RWPE1 (cell line): Measurements from ENCODE around the gene TTC5.
"Not testable (repeated sequence)": the region's sequence is repeated elsewhere in the genome, so short reads cannot be mapped to it uniquely, and the experiment has no call there.

Source experiments
- CTCF ChIA-PET: fragments of 350-600 bp; sonication (Branson Sonifier 250); formaldehyde crosslinking; extraction: SDS; loops from one replicate; lab custom pipeline; 2021; lab: Yijun Ruan, JAX
- POLR2A ChIA-PET: fragments of 400-600 bp; formaldehyde crosslinking; extraction: SDS; loops from one replicate; lab custom pipeline; 2020; ENCODE audit warnings: antibody characterized with exemption; ENCODE audit not compliant: low non-redundant PET; lab: Yijun Ruan, JAX
- DNase-seq: peaks from one replicate; pipeline ENCODE4 v3.0.0; 2012; ENCODE audit warnings: low spot score
- H3K27ac ChIP-seq: fragments of 450-650 bp; 2 replicates; pipeline ENCODE4 v1.5.1; 2017
- CTCF ChIP-seq: fragments of 450-650 bp; conservative IDR thresholded peaks from 2 replicates; pipeline ENCODE4 v1.5.1; 2017; ENCODE audit warnings: low read depth, mild to moderate bottlenecking

TTC5 gene

GRCh38 chr14:20343862-20344220 lies 38.1 kb upstream of the TTC5 start:
- no peak for TF ChIP-seq CTCF
- no peak for DNase-seq
- ChIA-PET CTCF (interaction anchor here (0.7 to 2.7 kb wide), 2 partner anchors 16 to 39 kb away, joined by 3 to 15 read pairs; no protein-coding TSS in a partner anchor), POLR2A (interaction anchor here (0.8 to 1.7 kb wide), 4 partner anchors 12 to 118 kb away, joined by 3 to 8 read pairs (median 6); partner anchors contain the start of genes APEX1, OSGEP and PIP4P1)
- H3K27ac ChIP-seq: peak overlapping the region; percentile 98

DNA sequence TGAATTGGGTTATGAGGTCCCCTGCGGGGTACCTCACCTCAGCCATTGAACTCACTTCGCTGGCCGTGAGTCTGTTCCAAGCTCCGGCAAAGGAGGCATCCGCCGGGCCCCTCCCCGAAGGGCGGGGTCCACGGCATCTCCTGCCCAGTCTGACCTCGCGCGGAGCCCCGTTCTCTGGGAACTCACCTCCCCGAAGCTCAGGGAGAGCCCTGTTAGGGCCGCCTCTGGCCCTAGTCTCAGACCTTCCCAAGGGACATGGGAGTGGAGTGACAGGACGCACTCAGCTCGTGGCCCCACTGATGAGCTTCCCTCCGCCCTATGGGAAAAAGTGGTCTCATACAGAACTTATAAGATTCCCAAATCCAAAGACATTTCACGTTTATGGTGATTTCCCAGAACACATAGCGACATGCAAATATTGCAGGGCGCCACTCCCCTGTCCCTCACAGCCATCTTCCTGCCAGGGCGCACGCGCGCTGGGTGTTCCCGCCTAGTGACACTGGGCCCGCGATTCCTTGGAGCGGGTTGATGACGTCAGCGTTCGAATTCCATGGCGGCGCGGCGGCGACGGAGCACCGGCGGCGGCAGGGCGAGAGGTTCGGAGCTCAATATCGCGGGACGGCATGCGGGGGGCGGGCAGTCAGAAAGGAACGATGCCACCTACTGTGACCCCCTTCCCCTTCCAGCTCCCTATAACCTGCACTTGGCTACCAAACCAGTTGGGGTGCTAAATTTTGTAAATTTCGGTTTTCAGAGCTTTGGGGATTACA lies 37.5 kb upstream of the TTC5 start, which contains the start of gene PARP2:
Gene PARP2, plus strand, starts transcription at position 544 of the 770 bp plus-strand sequence. Its CDS starts 7 bp downstream, at position 551.
- TF ChIP-seq CTCF: no peak
- CTCF ChIA-PET: interaction anchor here (0.6 to 2.7 kb wide), 6 partner anchors 11 to 889 kb away, joined by 3 to 15 read pairs (median 6); partner anchors contain the start of gene CCNB1IP1
- peak; percentile 96 for DNase-seq
- POLR2A ChIA-PET: interaction anchor here (0.5 to 1.7 kb wide), 9 partner anchors 11 to 700 kb away, joined by 3 to 11 read pairs (median 5); partner anchors contain the start of genes APEX1, NDRG2, OSGEP and PIP4P1
- H3K27ac ChIP-seq: peak within 1 kb of the TSS; percentile 98

DNA sequence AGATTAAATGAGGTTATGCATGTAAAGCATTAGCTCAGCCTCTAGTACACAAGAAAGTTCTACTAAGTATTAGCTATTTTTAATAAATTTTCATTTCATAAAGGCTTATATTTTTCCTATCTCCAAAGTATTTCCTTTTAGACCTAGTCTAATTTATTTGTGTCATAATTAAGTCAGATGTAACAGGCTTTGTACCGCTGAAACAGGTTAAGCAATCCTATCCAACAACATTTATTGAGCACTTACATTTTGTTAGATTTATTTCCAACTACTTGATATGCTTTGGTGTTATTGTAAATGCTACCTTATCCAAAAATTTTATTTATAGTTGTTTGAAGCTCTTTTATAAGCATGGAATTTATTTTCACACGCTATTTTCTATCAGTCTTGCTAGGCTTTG lies 35.9 kb upstream of the TTC5 start:
- peak overlapping the region; percentile 98 for H3K27ac ChIP-seq
- CTCF ChIA-PET: interaction anchor here (0.6 to 2.7 kb wide), 4 partner anchors 14 to 97 kb away, joined by 3 to 15 read pairs (median 4); no protein-coding TSS in a partner anchor
- POLR2A ChIA-PET: no interaction called here
- no peak for DNase-seq
- TF ChIP-seq CTCF: no peak

DNA sequence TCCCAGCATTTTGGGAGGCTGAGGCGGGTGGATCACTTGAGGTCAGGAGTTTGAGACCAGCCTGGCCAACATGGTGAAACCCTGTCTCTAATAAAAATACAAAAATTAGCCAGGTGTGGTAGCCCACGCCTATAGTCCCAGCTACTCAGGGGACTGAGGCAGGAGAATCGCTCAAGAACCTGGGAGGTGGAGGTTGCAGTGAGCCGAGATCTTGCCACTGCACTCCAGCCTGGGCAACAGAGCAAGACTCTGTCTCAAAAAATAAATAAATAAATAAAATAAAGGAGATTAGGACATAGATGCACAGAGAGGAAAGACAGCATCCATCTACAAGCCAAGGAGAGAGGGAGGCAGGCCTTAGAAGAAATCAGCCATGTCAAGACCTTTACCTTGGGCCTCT lies 35.3 kb upstream of the TTC5 start:
- POLR2A ChIA-PET: interaction anchor here (0.6 kb wide), 1 partner anchor 64 kb away, joined by 3 read pairs; no protein-coding TSS in a partner anchor
- DNase-seq, H3K27ac ChIP-seq: not testable (repeated sequence)
- CTCF ChIA-PET: interaction anchor here (2.7 kb wide), 1 partner anchor 13 kb away, joined by 15 read pairs; no protein-coding TSS in a partner anchor

DNA sequence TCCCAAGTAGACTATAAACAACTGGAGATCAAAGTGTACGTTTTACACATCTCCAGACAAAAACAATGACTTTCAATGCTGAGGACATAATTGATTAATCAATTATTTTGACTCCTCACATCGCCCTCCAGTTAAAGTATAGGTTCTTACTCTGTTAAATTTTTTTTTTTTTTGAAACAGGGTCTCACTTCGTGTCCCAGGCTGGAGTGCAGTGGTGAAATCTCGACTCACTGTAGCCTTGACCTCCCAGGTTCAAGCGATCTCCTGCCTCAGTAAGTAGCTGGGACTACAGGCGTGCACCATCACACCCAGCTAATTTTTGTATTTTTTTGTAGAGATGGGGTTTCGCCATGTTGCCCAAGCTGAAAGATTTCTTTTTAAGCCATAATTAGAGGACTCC lies 28.3 kb upstream of the TTC5 start:
- TF ChIP-seq CTCF: no peak
- POLR2A ChIA-PET: no interaction called here
- no peak overlapping the region for H3K27ac ChIP-seq
- CTCF ChIA-PET: interaction anchor here (0.6 kb wide), 1 partner anchor 41 kb away, joined by 3 read pairs; no protein-coding TSS in a partner anchor
- no peak for DNase-seq

DNA sequence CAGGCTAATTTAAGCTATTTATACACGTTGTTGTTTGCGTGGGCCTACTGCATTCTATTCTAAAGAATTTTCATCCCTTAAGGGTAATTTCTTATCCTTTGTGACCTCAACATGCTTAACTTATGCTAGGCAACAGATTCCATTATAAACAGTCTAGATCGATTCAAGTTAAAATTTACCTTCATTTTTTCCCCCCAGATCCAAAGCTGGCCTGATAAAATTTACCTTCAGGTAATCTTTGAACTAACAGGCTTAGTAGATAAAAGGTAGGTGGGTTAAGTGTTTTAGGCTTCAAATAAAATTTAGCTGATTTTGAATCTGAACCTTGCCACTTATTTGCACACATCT lies 27.7 kb upstream of the TTC5 start:
- no peak overlapping the region for H3K27ac ChIP-seq
- CTCF ChIA-PET: interaction anchor here (0.6 kb wide), 1 partner anchor 41 kb away, joined by 3 read pairs; no protein-coding TSS in a partner anchor
- no peak for DNase-seq
- TF ChIP-seq CTCF: no peak
- POLR2A ChIA-PET: no interaction called here
